GM18867 (cell line): ENCODE measurements around the gene GJC3.
"Not testable (repeated sequence)": the region's sequence is repeated elsewhere in the genome, so short reads cannot be mapped to it uniquely, and the experiment has no call there.

Source experiments
- ATAC-seq: cut with Tn5 transposase; IDR thresholded peaks from one replicate; pipeline ENCODE4 v1.9.1; 2021; ENCODE audit warnings: mild to moderate bottlenecking, moderate library complexity; ENCODE audit not compliant: unreplicated experiment

The GJC3 gene

DNA sequence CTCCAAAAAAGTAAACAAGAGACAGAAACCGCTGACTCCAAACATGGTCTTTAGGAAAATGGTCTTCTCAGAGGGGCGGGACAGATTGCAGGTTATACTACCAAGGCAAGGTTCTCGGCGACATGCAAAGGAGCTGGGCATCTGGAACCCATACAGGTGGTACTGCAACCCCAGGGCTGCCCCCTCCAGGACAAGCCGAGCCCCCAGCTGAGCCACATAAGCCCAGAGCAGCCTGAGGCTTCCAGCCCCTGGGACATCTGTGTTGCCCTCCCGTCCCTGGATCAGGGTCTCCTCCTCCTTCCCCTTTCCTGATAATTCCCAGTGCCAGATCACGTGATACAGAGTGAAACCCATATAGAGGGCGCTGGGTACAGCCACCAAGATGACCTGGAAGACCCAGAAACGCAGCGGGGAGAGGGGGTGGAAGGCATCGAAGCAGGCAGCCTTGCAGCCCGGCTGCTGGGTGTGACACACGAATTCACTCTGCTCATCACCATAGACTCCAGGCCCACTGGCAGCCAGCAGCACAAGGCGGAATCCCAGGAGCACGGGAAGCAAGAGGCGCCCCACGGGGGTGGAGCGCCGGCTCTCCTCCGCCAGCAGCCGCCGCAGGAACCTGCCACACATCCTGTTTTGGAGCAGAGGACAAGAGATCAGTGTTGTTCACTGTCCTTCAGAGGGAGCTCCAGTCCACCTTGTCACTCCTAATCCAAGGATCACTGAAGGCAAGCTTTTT, at the start of gene GJC3:
Gene GJC3, minus strand, starts transcription at position 627 of the 736 bp plus-strand sequence. Its CDS starts 0 bp downstream, at position 627.
- ATAC-seq = no peak

DNA sequence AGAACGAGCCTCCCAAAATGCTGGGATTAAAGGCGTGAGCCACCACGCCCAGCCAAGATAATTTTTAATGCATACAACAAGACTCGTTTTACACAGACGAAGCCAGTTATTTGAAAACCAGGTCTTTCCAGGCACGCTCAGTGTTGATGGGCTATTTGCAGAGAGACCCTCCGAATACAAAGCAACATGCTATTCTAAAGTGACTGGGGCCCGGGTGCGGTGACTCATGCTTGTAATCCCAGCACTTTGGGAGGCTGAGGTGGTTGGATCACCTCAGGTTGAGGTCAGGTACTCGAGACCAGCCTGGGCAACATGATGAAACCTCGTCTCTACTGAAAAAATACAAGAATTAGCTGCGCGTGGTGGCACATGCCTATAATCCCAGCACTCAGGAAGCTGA, 47.2 kb upstream of the GJC3 start:
- ATAC-seq = no peak

GRCh38 chr7:99975782-99976521, 46.5 kb upstream of the GJC3 start, which contains the start of gene AZGP1:
AZGP1 (minus strand) TSS chr7:99976031; CDS start chr7:99976020, 11 bp downstream.
- no peak for ATAC-seq

- no peak for ATAC-seq
Observed at GRCh38 chr7:99974681-99975080, 45.3 kb upstream of the GJC3 start.

DNA sequence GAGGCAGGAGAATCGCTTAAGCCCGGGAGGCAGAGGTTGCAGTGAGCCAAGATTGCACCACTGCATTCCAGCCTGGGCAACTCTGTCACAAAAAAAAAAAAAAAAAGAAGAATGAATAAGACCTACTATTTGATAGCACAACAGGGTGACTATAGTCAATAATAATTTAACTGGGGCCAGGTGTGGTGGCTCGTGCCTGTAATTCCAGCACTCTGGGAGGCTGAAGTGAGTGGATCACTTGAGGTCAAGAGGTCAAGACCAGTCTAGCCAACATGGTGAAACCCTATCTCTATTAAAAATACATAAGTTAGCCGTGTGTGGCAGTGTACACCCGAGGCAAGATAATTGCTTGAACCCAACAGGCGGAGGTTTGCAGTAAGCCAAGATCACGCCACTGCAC, 44.4 kb upstream of the GJC3 start:
- ATAC-seq = not testable (repeated sequence)

- no peak for ATAC-seq
Observed at GRCh38 chr7:99971242-99971641, 41.8 kb upstream of the GJC3 start.

DNA sequence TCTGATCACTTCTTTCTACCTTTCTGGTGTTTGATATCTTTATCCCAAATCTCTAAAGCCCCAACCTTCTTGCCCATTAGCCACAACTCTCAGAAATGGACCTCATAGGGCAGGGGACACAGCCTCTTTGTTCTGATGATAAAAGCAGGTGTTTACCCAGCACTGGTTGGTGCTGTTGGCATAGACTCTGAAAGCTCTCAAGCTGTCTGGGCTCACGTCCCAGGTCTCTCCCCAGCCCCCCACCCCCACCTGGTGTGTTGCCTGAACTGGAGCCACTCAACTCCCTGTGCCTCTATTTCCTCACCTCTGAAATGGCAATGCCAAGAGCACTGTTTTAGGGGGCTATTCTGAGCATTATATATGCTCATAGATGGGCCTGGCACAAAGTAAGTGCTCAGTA, 40.4 kb upstream of the GJC3 start:
- not testable (repeated sequence) for ATAC-seq

GRCh38 chr7:99969298-99969697, 39.9 kb upstream of the GJC3 start:
- no peak for ATAC-seq

DNA sequence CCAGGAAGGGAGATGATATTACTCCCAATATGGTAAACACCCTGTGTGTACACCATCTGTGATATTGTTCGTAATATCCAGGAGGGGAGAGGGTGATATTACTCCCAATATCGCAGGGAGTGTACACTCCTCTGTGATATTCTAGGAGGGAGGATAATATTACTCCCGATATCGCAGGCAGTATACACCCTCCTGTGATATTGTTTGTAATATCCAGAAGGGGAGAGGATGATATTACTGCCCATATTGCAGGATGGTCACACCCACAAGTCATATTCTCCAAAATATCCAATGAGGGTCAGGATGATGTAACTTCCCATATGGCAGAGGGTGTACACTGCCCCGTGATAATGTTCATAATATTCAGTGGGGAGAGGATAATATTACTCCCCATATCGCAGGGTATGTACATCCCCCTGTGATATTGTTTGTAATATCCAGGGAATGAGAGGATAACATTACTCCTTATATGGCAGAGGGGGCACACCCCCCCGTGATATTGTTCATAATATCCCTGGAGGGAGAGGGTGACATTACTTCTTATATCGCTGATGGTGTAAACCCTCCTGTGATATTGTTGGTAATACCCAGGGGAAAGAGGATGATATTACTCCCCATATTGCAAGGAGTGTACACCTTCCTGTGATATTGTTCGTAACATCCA, 29.3 kb upstream of the GJC3 start:
- ATAC-seq = no peak

DNA sequence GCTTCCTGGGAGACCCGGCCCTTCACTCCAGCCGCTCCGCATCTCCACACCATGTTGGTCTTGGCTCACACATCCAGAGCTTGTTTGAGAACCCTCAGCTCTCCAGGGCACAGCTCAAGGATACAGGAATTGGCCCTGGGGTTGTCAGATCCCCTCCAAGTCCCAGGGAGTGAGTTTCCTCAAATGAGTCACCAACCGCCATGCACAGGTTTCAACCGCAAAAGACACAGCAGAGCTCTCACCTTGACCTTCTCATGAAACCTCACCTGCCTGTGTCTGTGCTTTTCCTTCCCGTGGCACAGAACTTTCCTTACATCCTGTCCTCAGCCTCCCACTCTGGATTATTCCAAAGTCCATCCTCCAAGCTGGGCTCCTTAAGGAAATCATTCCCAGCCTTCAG, 25.8 kb upstream of the GJC3 start:
- no peak for ATAC-seq

- ATAC-seq = not testable (repeated sequence)
Observed at GRCh38 chr7:99954643-99955042, 25.2 kb upstream of the GJC3 start.

DNA sequence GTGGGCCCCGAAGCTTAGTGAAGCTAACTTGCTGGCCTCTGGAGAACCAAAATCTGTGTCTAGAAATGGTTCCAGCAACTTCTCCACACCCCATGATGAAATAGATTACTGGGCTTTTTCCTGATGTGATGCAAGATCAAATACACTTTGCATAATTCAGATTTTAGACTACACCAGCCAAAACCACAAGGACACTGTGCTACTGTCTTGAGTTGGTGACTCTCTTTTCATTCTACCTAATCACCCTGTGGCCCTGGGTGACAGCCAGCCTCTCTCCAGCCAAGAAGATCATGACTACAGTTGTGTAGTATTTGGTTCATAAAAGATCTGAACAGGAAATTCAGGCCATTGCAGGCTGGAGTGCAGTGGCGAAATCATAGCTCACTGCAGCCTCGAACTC, 24.2 kb upstream of the GJC3 start:
- no peak for ATAC-seq

DNA sequence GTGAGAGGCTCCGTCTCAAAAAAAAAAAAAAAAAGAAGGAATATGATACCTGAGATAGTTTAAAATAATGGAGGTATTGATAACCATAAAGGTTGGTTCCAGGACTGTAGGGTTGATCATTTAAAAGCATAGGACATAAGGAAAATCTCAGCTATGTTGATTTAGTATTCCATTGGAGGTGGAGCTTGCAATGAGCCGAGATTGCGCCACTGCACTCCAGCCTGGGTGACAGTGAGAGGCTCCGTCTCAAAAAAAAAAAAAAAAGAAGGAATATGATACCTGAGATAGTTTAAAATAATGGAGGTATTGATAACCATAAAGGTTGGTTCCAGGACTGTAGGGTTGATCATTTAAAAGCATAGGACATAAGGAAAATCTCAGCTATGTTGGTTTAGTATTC, 23.2 kb upstream of the GJC3 start:
- not testable (repeated sequence) for ATAC-seq

GRCh38 chr7:99950819-99951218, 21.4 kb upstream of the GJC3 start:
- ATAC-seq = not testable (repeated sequence)

GRCh38 chr7:99949645-99950228, 20.3 kb upstream of the GJC3 start:
- no peak for ATAC-seq

DNA sequence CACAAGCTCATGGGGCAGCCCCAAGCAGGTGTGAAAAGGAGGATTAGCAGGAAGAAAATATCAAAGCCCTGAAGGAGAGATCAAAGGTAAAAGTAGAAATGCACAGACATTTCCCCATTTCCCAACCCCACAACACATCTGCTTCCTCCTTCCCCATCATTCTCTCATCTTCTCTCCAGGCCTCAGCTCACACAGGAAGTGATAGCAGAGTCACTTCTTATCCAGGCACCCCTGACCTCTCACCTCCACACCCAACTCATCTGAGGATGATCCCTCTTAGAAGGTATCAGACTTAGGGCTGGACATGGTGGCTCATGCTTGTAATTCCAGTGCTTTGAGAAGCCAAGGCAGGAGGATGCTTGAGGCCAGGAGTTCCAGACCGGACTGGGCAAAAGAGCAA, 18.2 kb upstream of the GJC3 start:
- no peak for ATAC-seq

GRCh38 chr7:99944497-99945070, 15.2 kb upstream of the GJC3 start:
- ATAC-seq = no peak

- ATAC-seq = no peak
Observed at GRCh38 chr7:99943641-99944496, 14.4 kb upstream of the GJC3 start.

DNA sequence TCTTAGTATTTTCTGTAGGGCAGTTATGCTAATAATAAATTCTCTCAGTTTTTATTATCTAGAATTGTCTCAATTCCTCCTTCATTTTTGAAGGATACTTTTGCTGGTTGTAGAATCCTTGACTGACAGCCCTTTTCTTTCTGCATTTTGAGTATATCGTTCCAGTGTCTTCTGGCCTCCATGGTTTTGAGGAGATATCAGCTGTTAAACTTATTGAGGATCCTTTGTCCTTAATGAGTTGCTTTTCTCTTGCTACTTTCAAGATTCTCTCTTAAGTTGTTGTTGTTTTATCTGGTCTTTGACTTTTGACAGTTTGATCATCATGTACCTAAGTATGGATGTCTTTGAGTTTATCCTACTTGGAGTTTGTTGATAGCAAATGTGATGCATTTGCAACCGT, 8.9 kb upstream of the GJC3 start:
- no peak for ATAC-seq

- ATAC-seq = not testable (repeated sequence)
Observed at GRCh38 chr7:99935009-99935408, 5.6 kb upstream of the GJC3 start.
